Measurements from ENCODE around the gene AKAP7. TPM values are rescaled to one million over a fixed set of nuclear protein-coding genes. Genes with fewer than 3 reads are reported as not detected.
"Not testable (repeated sequence)": the region's sequence is repeated elsewhere in the genome, so short reads cannot be mapped to it uniquely, and the experiment has no call there.

AKAP7 gene
- polyA plus RNA-seq, 1 donor from 2014 or later = 2.8 TPM

DNA sequence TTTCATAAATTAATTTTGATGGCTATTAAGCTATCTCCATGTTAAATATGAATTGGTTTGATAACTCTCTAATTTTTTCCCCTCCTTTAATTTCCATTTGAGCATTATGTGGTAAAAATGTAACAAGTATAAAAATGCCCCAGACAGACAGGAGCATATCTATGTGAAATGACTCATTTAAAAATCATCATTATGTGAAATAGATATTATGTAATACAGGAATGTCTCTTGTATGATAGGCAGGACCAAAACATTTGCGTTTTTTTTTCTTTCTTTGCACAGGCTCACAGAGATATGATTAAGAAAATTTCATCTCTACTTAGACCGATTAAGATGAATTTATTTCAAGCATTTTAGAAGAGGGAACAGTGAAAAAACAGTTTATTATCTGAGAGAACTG lies 95.8 kb downstream of the AKAP7 start:
- H3K27ac Mint-ChIP-seq = peak overlapping the region in 1 of 3 donors; percentile 63
- H3K4me1 Mint-ChIP-seq = no peaks in the 10 kb centered on the region
- no peaks in the 10 kb centered on the region for H3K27me3 Mint-ChIP-seq
- H3K4me3 Mint-ChIP-seq = no peak overlapping the region
- peaks cover 0 to 3% (median 0%) of the 10 kb centered on the region in 3 donors for H3K9me3 Mint-ChIP-seq
- H3K36me3 Mint-ChIP-seq = no peaks in the 10 kb centered on the region

DNA sequence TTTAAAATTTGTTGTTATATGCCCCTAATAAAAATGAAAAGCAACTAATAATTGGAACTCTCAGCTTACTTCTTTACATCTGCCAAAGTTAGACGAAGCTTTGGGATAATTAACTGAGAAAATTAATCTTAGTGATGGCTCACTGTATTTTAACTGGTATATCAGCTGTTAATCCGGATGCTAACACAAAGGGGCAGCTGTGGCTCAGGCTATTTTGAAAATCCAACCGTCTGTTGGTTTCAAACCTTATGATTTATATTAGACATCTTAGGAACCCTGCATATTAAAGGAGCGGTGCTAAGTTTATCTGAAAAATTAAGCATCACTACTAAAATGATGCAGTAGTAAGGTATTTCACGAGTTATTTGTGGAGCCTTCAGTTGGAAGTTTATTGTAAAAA lies 96.6 kb downstream of the AKAP7 start:
- no peak overlapping the region for H3K4me3 Mint-ChIP-seq
- H3K27ac Mint-ChIP-seq = no peak overlapping the region
- no peaks in the 10 kb centered on the region for H3K27me3 Mint-ChIP-seq
- H3K36me3 Mint-ChIP-seq = no peaks in the 10 kb centered on the region
- H3K4me1 Mint-ChIP-seq = no peaks in the 10 kb centered on the region
- peaks cover 0 to 3% (median 0%) of the 10 kb centered on the region in 3 donors for H3K9me3 Mint-ChIP-seq

DNA sequence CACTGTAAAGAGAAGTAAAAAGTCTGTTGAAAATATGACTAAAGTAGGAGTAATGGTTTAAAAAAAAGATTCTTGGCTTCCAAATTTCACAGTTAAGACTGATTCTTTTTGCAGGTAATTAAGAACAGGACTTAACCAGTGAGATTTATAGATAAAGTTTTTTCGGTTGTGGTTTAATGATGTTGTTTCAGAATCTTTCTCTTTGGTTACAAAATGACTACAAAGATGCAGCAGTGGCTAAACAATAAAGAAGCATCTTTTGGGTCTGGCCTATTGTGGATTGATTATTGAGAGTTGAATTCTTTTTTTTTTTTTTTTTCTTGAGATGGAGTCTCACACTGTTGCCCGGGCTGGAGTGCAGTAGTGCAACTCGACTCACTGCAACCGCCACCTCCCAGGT lies 109.7 kb downstream of the AKAP7 start:
- Mint-ChIP-seq H3K9me3 (no peaks in the 10 kb centered on the region), H3K27me3 (no peaks in the 10 kb centered on the region), H3K36me3 (peaks cover 2% of the 10 kb centered on the region), H3K4me3 (no peak overlapping the region), H3K27ac (no peak overlapping the region), H3K4me1 (peaks cover 2% of the 10 kb centered on the region in 3 donors)

DNA sequence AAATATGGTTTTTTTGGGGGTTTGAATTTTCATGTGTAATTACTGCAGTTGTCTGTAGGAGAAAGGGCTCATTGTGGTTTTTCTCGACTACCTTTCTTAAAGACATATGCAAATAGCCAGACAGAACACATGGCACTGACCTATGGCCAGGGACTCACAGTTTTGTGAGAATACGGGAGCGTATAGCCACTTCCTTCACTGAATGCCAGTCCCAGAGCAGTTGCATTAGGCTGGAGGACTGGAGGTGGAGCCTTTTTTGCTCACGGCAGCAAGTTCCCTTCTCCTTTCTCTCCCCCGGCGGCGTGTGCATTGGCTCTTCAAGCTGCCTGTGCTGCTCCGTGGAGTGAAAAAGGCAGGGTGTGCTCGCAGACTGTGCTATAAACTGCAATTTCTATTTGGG lies 114.9 kb downstream of the AKAP7 start:
- Mint-ChIP-seq H3K27ac (peak overlapping the region in 1 of 3 donors; percentile 41), H3K9me3 (peaks cover 0 to 1% (median 0%) of the 10 kb centered on the region in 3 donors), H3K4me1 (peaks cover 5 to 18% (median 10%) of the 10 kb centered on the region in 3 donors), H3K27me3 (peaks cover 4% of the 10 kb centered on the region), H3K4me3 (peak overlapping the region in 3 of 4 donors; percentile 23 to 77 (median 68)), H3K36me3 (no peaks in the 10 kb centered on the region)

DNA sequence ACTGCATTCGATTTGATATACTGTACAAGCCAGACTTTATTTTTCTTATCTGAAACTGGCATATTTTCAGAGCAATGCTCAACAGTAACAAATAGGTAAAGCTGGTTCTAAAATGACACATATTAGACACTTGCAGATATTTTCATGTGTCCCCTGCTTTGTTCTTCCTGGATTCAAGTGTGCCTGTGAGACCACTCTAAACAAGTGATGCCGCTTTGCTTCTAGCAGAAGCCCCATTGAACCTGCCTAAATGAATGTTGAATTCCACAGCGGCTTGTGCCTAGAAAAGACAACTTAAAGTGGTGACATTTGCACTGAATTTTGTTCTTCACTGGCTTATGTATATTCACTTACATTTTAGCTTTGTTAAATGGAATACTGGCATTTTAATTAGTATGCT lies 115.7 kb downstream of the AKAP7 start:
- Mint-ChIP-seq H3K36me3 (no peaks in the 10 kb centered on the region), H3K9me3 (peaks cover 0 to 1% (median 0%) of the 10 kb centered on the region in 3 donors), H3K27me3 (peaks cover 4% of the 10 kb centered on the region), H3K4me1 (peaks cover 5 to 18% (median 10%) of the 10 kb centered on the region in 3 donors), H3K27ac (no peak overlapping the region), H3K4me3 (peak overlapping the region in 1 of 4 donors; percentile 19)

DNA sequence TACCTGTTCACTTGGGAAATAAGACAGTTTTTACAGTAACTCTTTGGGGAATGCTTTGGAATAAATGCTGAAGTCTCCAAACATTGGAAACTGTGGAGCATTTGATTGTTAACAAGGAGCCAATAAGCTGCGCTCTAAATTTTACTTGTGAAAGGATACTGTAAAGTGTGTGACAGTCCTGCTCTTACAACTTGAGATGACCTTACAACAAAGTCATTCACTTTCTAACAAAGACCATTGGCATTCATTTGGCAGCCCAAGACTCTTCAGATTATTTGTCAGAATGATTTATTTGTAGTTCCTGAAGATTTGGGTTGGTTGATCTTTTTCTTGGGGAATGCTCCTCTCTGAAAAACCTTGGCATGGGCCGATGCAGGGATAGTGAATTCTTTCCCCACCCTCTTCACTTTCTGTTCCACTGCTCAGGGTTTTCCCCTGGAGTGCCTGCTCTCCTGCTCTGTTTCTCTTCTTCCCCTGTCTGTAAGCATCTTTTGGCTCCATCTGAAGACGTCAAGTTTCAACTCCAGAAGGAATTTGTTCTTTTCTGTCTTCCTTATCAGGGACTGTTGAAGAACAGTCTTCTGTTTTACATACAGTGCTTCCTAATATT lies 116.4 kb downstream of the AKAP7 start:
- Mint-ChIP-seq H3K36me3 (no peaks in the 10 kb centered on the region), H3K27ac (no peak overlapping the region), H3K4me1 (peaks cover 5 to 18% (median 10%) of the 10 kb centered on the region in 3 donors), H3K27me3 (peaks cover 4% of the 10 kb centered on the region), H3K9me3 (peaks cover 0 to 1% (median 0%) of the 10 kb centered on the region in 3 donors), H3K4me3 (peak overlapping the region in 2 of 4 donors; percentile 0 to 6)

DNA sequence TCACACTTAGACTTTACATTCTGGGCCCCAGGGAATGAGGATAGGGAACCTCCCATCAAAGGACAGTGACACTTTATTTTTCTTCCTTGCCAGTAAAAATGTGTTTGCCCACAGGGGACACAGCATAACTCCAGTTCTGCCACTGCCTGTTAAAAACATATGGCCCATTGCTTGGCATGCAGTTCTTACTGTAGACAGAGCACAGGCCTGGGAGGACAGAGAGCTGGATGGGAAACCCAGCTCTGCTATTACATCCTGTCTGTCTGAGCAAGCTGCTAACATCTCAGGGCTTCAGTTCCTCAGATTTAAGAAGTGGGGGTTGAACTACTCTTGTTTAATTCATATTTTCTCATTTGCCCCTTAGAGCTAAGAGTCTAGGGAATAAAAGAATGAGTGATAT lies 120.2 kb downstream of the AKAP7 start:
- H3K27ac Mint-ChIP-seq = no peak overlapping the region
- H3K4me3 Mint-ChIP-seq = no peak overlapping the region
- H3K36me3 Mint-ChIP-seq = peaks cover 6% of the 10 kb centered on the region
- H3K27me3 Mint-ChIP-seq = peaks cover 4% of the 10 kb centered on the region
- H3K9me3 Mint-ChIP-seq = peaks cover 0 to 4% (median 4%) of the 10 kb centered on the region in 3 donors
- H3K4me1 Mint-ChIP-seq = peaks cover 2 to 11% (median 3%) of the 10 kb centered on the region in 3 donors

DNA sequence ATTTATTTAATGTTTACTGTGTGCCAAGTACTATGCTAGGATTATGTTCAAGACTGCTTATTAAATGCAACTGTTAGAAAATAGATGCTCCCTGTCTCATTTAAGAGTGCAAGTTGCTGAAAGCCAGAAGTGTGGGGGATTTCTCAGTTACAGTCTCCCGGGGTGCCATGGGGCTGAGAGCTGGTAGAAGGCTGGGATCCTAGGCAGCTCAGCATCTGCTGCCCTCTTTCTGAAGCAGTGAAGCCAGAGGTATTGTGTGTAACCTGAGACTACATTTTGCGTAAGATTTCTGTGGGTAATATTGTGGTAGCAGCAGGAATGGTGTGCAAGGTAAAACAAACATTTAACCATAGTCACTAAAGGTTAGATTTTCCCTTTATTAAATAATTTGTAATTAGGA lies 120.6 kb downstream of the AKAP7 start:
- Mint-ChIP-seq H3K27me3 (peaks cover 2% of the 10 kb centered on the region), H3K27ac (no peak overlapping the region), H3K36me3 (peaks cover 7% of the 10 kb centered on the region), H3K9me3 (peaks cover 0 to 4% (median 4%) of the 10 kb centered on the region in 3 donors), H3K4me3 (no peak overlapping the region), H3K4me1 (peaks cover 0 to 7% (median 0%) of the 10 kb centered on the region in 3 donors)

DNA sequence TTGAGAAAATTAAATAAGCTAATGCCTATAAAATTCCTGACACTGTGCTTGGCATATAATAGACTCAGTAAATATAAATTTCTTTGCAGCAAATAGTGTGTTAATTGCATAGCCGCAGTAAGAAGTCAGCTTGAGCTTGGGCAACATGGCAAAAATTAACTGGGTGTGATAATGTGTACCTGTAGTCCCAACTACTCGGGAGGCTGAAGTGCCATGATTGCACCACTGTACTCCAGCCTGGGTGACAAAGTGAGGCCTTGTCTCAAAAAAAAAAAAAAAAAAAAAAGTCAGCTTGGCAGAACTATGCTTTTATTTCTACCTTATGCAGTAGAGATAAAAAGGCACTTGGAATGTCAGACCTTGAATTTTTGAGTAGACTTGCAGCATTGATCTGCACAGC lies 121.8 kb downstream of the AKAP7 start:
- peaks cover 0 to 4% (median 0%) of the 10 kb centered on the region in 3 donors for H3K4me1 Mint-ChIP-seq
- peaks cover 7% of the 10 kb centered on the region for H3K36me3 Mint-ChIP-seq
- H3K27ac Mint-ChIP-seq = no peak overlapping the region
- H3K27me3 Mint-ChIP-seq = peaks cover 2% of the 10 kb centered on the region
- no peak overlapping the region for H3K4me3 Mint-ChIP-seq
- peaks cover 2 to 6% (median 4%) of the 10 kb centered on the region in 3 donors for H3K9me3 Mint-ChIP-seq

DNA sequence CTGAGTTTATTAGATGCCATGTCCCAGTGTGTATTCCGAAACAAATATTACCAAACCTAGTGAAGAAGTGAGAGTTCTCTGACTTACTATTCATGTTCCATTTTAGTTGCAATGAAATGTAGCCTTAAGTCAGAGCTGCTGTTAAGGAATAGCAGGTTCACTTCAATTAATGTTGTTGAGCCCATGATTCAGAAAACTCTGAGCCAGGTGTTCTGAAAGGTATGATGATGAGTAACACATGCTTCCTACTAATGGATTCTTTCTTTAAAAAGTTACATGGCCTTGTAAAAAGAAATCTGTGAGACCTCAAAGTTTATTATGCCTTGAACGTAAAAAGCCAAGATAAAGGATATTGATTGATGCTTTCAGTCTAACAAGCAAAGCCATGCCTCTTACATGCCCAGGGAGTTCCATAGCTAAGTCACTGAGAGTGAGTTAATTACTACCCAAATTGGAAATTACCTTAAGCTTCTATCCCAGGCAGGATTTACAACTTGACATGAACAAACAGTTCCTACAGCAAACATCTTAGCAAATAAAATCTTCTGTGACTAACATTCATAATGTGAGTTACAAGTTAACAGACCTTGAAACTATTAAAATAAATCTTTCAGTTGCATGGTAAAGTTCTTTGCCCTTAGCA lies 122.9 kb downstream of the AKAP7 start:
- Mint-ChIP-seq H3K4me1 (no peaks in the 10 kb centered on the region), H3K9me3 (peaks cover 2 to 5% (median 4%) of the 10 kb centered on the region in 3 donors), H3K27me3 (no peaks in the 10 kb centered on the region), H3K4me3 (no peak overlapping the region), H3K36me3 (peaks cover 7% of the 10 kb centered on the region), H3K27ac (no peak overlapping the region)

DNA sequence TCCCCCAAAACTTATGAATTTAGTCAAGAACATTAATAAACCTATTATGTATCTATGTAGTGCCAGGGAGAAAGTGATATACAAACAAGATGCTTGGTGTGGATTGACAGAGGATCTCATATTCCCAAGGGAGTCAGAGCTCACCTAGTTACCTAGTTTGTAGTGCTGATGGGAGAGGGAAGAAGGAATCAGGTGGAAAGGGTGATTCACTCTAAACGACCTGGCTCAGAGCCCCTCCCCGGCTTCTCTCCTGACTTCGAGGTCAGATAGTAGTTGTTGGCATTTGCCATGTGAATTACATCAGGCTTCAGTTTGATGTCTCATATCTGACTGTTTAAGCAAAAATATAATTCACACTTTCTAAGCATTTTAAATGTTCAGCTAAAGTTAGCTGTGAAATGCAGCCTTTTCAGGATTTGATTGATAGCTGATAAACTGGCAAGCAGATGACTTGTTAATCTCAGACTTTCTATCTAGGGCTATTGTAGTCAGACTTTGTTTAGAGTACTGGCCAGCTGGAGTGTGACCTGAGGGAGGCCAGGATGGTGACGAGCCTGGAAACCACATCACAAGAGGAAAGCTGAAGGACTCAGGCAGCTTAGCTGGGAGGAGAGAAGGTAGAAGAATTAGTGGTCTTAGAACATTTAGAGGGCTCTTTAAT lies 123.7 kb downstream of the AKAP7 start:
- no peak overlapping the region for H3K27ac Mint-ChIP-seq
- H3K4me1 Mint-ChIP-seq = no peaks in the 10 kb centered on the region
- H3K36me3 Mint-ChIP-seq = peaks cover 7% of the 10 kb centered on the region
- no peak overlapping the region for H3K4me3 Mint-ChIP-seq
- H3K9me3 Mint-ChIP-seq = peaks cover 2 to 5% (median 4%) of the 10 kb centered on the region in 3 donors
- no peaks in the 10 kb centered on the region for H3K27me3 Mint-ChIP-seq

DNA sequence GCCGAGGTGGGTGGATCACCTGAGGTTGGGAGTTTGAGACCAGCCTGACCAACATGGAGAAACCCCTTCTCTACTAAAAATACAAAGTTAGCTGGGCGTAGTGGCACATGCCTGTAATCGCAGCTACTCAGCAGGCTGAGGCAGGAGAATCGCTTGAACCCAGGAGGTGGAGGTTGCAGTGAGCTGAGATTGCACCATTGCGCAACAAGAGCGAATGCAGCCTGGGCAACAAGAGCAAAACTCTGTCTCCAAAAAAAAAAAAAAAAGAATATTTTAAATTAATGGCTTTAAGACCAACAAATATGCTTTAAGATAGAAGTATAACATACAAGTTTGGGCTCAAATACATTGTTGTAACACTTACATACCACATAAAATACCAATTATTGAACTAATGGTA lies 125.7 kb downstream of the AKAP7 start:
- H3K27me3 Mint-ChIP-seq, H3K4me3 Mint-ChIP-seq, H3K27ac Mint-ChIP-seq, H3K36me3 Mint-ChIP-seq, H3K9me3 Mint-ChIP-seq, H3K4me1 Mint-ChIP-seq: not testable (repeated sequence)

DNA sequence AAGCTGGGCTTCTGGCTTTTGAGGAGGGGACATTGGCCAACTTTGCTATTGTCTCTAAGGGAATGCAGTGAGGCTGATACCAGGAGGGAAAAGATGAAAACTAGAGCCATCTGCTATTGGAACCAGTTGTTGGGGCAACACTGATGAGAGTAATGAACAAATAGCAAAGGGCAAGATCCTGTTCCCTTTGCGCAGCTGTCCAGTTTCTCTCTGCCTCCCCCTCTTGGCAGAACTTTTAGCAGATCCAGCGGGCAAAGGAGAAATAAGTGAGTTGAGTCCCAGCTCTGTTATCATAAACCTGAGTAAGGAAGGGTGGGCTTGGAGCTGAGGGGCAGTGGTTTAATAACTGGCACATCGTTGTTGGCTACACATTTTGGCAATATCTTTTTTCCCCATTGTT lies 126.8 kb downstream of the AKAP7 start:
- H3K9me3 Mint-ChIP-seq = peaks cover 2 to 5% (median 4%) of the 10 kb centered on the region in 3 donors
- H3K36me3 Mint-ChIP-seq = peaks cover 7% of the 10 kb centered on the region
- H3K27me3 Mint-ChIP-seq = no peaks in the 10 kb centered on the region
- H3K27ac Mint-ChIP-seq = no peak overlapping the region
- no peak overlapping the region for H3K4me3 Mint-ChIP-seq
- no peaks in the 10 kb centered on the region for H3K4me1 Mint-ChIP-seq

DNA sequence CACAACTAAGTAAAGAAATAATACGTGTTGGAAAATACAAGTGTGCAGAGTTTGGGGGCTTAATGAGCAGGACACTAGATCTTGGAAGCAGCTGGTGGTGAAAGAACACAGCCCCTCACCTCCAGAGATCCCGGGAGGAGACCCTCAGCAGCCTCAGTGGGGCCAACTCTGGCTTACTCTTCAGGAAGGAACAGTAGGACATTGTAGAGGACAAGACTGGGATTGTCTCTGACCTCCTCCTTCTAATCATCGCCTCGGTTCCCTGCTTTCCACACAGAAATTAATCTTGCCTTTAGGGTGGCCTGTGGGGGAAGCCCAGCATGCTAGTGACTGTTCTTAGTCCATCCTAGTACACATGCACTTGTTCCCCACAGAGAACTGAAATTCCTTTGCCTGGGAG lies 130.7 kb downstream of the AKAP7 start:
- H3K4me3 Mint-ChIP-seq = no peak overlapping the region
- H3K36me3 Mint-ChIP-seq = peaks cover 2% of the 10 kb centered on the region
- H3K27ac Mint-ChIP-seq = peak overlapping the region in 1 of 3 donors; percentile 14
- no peaks in the 10 kb centered on the region for H3K4me1 Mint-ChIP-seq
- peaks cover 2 to 7% (median 4%) of the 10 kb centered on the region in 3 donors for H3K9me3 Mint-ChIP-seq
- no peaks in the 10 kb centered on the region for H3K27me3 Mint-ChIP-seq

DNA sequence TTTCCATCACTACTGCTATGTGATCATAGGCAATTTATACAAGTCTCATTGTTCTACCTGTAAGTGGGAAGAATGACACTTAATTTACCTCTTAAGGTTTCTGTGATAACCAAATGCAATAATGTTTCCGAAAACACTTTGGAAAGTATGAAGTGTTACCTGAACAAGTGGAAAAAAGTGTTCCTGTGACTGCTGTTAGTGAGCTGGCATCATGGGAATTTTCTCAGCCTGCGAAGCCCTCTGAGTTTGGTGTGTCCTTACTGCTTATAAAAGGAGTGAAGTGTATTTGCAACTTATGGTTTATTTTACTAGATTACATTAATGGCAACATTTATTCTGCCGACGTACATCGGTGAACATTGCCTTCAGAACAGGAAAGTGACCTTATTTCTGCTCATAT lies 133.0 kb downstream of the AKAP7 start:
- no peak overlapping the region for H3K27ac Mint-ChIP-seq
- H3K27me3 Mint-ChIP-seq = no peaks in the 10 kb centered on the region
- no peaks in the 10 kb centered on the region for H3K4me1 Mint-ChIP-seq
- peaks cover 2% of the 10 kb centered on the region for H3K36me3 Mint-ChIP-seq
- H3K4me3 Mint-ChIP-seq = no peak overlapping the region
- peaks cover 0 to 7% (median 3%) of the 10 kb centered on the region in 3 donors for H3K9me3 Mint-ChIP-seq

All from IgD-negative memory B cell (primary cell).